Measurements from ENCODE around the gene CDCA7L. TPM values are rescaled to one million over a fixed set of nuclear protein-coding genes. Genes with fewer than 3 reads are reported as not detected.
"Not testable (repeated sequence)": the region's sequence is repeated elsewhere in the genome, so short reads cannot be mapped to it uniquely, and the experiment has no call there.

The CDCA7L gene
- total RNA-seq, 1 donor from 2014 or later: 15.2 TPM

GRCh38 chr7:21867226-21867625 lies 78.5 kb downstream of the CDCA7L start:
- H3K9me3 Mint-ChIP-seq (ENCODE audit: unreplicated experiment): no peaks in the 10 kb centered on the region
- DNase-seq (ENCODE audit: low read depth): no peak
- H3K27ac Mint-ChIP-seq (ENCODE audit: unreplicated experiment): no peak overlapping the region
- no peak overlapping the region for H3K4me2 ChIP-seq (ENCODE audit: low read length)
- no peak overlapping the region for H2AFZ ChIP-seq (ENCODE audit: low read depth, low read length)
- H3K36me3 Mint-ChIP-seq (ENCODE audit: low read depth, unreplicated experiment): peaks cover 2% of the 10 kb centered on the region
- no peaks in the 10 kb centered on the region for H3K27me3 Mint-ChIP-seq (ENCODE audit: low read depth, unreplicated experiment)
- H3K27me3 ChIP-seq (ENCODE audit: insufficient read depth, low read length): no peaks in the 10 kb centered on the region
- no peak overlapping the region for H3K4me3 ChIP-seq (ENCODE audit: insufficient read depth, low read depth, low read length)
- no peaks in the 10 kb centered on the region for H3K36me3 ChIP-seq (ENCODE audit: insufficient read depth, low read length)
- no peak overlapping the region for H3K4me3 Mint-ChIP-seq (ENCODE audit: unreplicated experiment)
- no peaks in the 10 kb centered on the region for H4K20me1 ChIP-seq (ENCODE audit: insufficient read depth, low read length)
- no peaks in the 10 kb centered on the region for H3K79me2 ChIP-seq (ENCODE audit: insufficient read depth, low read length)
- no peak overlapping the region for H3K9ac ChIP-seq (ENCODE audit: low read length)
- no peak for FAIRE-seq
- no peaks in the 10 kb centered on the region for H3K9me3 ChIP-seq (ENCODE audit: insufficient read depth, low read depth, low read length)
- TF ChIP-seq EZH2 (IDR thresholded peaks at IDR 0.05; ENCODE audit: insufficient read depth, low read length) (no peak), CTCF (IDR thresholded peaks at IDR 0.05; ENCODE audit: insufficient read depth, low read depth, low read length) (no peak)
- H3K4me1 ChIP-seq (ENCODE audit: insufficient read depth, low read length): no peaks in the 10 kb centered on the region
- H3K4me1 Mint-ChIP-seq (ENCODE audit: low read depth, unreplicated experiment): peaks cover 23% of the 10 kb centered on the region
- H3K27ac ChIP-seq (ENCODE audit: low read depth, low read length): no peak overlapping the region

- Histone ChIP-seq H3K4me3 (ENCODE audit: insufficient read depth, low read depth, low read length) (no peak overlapping the region), H3K36me3 (ENCODE audit: insufficient read depth, low read length) (no peaks in the 10 kb centered on the region), H3K27ac (ENCODE audit: low read depth, low read length) (no peak overlapping the region), H3K4me2 (ENCODE audit: low read length) (no peak overlapping the region), H4K20me1 (ENCODE audit: insufficient read depth, low read length) (no peaks in the 10 kb centered on the region), H3K27me3 (ENCODE audit: insufficient read depth, low read length) (no peaks in the 10 kb centered on the region), H3K4me1 (ENCODE audit: insufficient read depth, low read length) (no peaks in the 10 kb centered on the region), H3K9ac (ENCODE audit: low read length) (no peak overlapping the region), H3K79me2 (ENCODE audit: insufficient read depth, low read length) (no peaks in the 10 kb centered on the region), H2AFZ (ENCODE audit: low read depth, low read length) (no peak overlapping the region), H3K9me3 (ENCODE audit: insufficient read depth, low read depth, low read length) (no peaks in the 10 kb centered on the region)
- peaks cover 23% of the 10 kb centered on the region for H3K4me1 Mint-ChIP-seq (ENCODE audit: low read depth, unreplicated experiment)
- H3K4me3 Mint-ChIP-seq (ENCODE audit: unreplicated experiment): no peak overlapping the region
- H3K36me3 Mint-ChIP-seq (ENCODE audit: low read depth, unreplicated experiment): peaks cover 2% of the 10 kb centered on the region
- no peak for FAIRE-seq
- no peaks in the 10 kb centered on the region for H3K9me3 Mint-ChIP-seq (ENCODE audit: unreplicated experiment)
- TF ChIP-seq EZH2 (IDR thresholded peaks at IDR 0.05; ENCODE audit: insufficient read depth, low read length) (no peak), CTCF (IDR thresholded peaks at IDR 0.05; ENCODE audit: insufficient read depth, low read depth, low read length) (no peak)
- no peaks in the 10 kb centered on the region for H3K27me3 Mint-ChIP-seq (ENCODE audit: low read depth, unreplicated experiment)
- no peak overlapping the region for H3K27ac Mint-ChIP-seq (ENCODE audit: unreplicated experiment)
- DNase-seq (ENCODE audit: low read depth): no peak
These were observed 79.0 kb downstream of the CDCA7L start for GRCh38 chr7:21866731-21867130.

GRCh38 chr7:21865631-21866204 lies 80.0 kb downstream of the CDCA7L start:
- H3K4me3 Mint-ChIP-seq (ENCODE audit: unreplicated experiment); H3K9me3 Mint-ChIP-seq (ENCODE audit: unreplicated experiment); H3K36me3 ChIP-seq (ENCODE audit: insufficient read depth, low read length); H3K9me3 ChIP-seq (ENCODE audit: insufficient read depth, low read depth, low read length); H3K27ac Mint-ChIP-seq (ENCODE audit: unreplicated experiment); H3K27me3 ChIP-seq (ENCODE audit: insufficient read depth, low read length); H3K27ac ChIP-seq (ENCODE audit: low read depth, low read length); H3K36me3 Mint-ChIP-seq (ENCODE audit: low read depth, unreplicated experiment); FAIRE-seq; H3K27me3 Mint-ChIP-seq (ENCODE audit: low read depth, unreplicated experiment); H3K4me1 ChIP-seq (ENCODE audit: insufficient read depth, low read length); DNase-seq (ENCODE audit: low read depth); H2AFZ ChIP-seq (ENCODE audit: low read depth, low read length); H3K9ac ChIP-seq (ENCODE audit: low read length); H4K20me1 ChIP-seq (ENCODE audit: insufficient read depth, low read length); H3K4me2 ChIP-seq (ENCODE audit: low read length); H3K79me2 ChIP-seq (ENCODE audit: insufficient read depth, low read length); H3K4me3 ChIP-seq (ENCODE audit: insufficient read depth, low read depth, low read length): not testable (repeated sequence)
- H3K4me1 Mint-ChIP-seq (ENCODE audit: low read depth, unreplicated experiment): peaks cover 23% of the 10 kb centered on the region

Data from astrocyte (in vitro differentiated cells and primary cell).